HCT116 (cell line): ENCODE data around the gene NDUFS5. TPM values are rescaled to one million over a fixed set of nuclear protein-coding genes. Genes with fewer than 3 reads are reported as not detected.

Source experiments
- ATAC-seq: fragments of 200-7000 bp; cut with Tn5 transposase; 2 replicates; pipeline ENCODE4 v1.9.1; 2020; ENCODE audit warnings: mild to moderate bottlenecking, moderate library complexity
- BruUV-seq: library from RNA; stranded (reverse); fragments of 400-500 nt; replicated peaks from 2 replicates; lab custom pipeline; 2021; lab: Mats Ljungman, UMichigan
- CTCF ChIA-PET: fragments of 300-600 bp; sonication (Branson Sonifier 250); formaldehyde crosslinking; loops from one replicate; lab custom pipeline; 2021; ENCODE audit warnings: antibody characterized with exemption; lab: Charles Lee
- POLR2A ChIA-PET: fragments of 300-600, 350-600 bp; sonication (Branson Sonifier 250); formaldehyde crosslinking; loops from one replicate; lab custom pipeline; 2021; ENCODE audit warnings: antibody characterized with exemption; lab: Charles Lee
- RAD21 ChIA-PET, 2 experiments: fragments of 300-600 bp; sonication (Branson Sonifier 250); formaldehyde crosslinking; loops; one replicate each; lab custom pipeline; 2023; ENCODE audit warnings: low total read pairs in 2 of 2; ENCODE audit not compliant: uncharacterized antibody in 2 of 2, unreplicated experiment in 2 of 2, low non-redundant PET in 1 of 2; lab: Charles Lee
- DNase-seq: peaks from one replicate; pipeline ENCODE4 v3.0.0-alpha.2; 2010; ENCODE audit warnings: low read depth, low spot score
- H2AFZ ChIP-seq: fragments of 200-600 bp; shearing (Covaris generic), sonication (generic); 2 replicates; pipeline ENCODE4 v1.6.1; 2017; ENCODE audit warnings: low read depth, mixed run types, mixed read lengths, antibody characterized with exemption, low read length; ENCODE audit not compliant: poor library complexity, severe bottlenecking
- H3K27ac ChIP-seq: 2 replicates; pipeline ENCODE4 v1.5.1; 2012; ENCODE audit warnings: low read depth, low read length
- H3K27me3 ChIP-seq: fragments of 200-600 bp; sonication (generic); 2 replicates; pipeline ENCODE4 v1.6.1; 2016; ENCODE audit warnings: mixed run types, low read length, mixed read lengths; ENCODE audit not compliant: insufficient read depth
- H3K36me3 ChIP-seq, 2 experiments: fragments of 200-500 bp in 1 of 2; fragments of 200-600 bp in 1 of 2; sonication (Bioruptor generic) in 1 of 2; sonication (generic) in 1 of 2; 2 replicates each; pipeline versions ENCODE4 v1.5.1 to v1.6.1; 2014 to 2016; ENCODE audit warnings: low read length in 2 of 2, inconsistent platforms in 1 of 2, mixed read lengths in 1 of 2, mixed run types in 1 of 2; ENCODE audit not compliant: insufficient read depth in 2 of 2, control insufficient read depth in 1 of 2
- H3K4me1 ChIP-seq, 2 experiments: fragments of 200-600 bp in 1 of 2; sonication (generic) in 1 of 2; 2 replicates each; pipeline versions ENCODE4 v1.5.1 to v1.6.1; 2012 to 2017; ENCODE audit warnings: low read length in 2 of 2, inconsistent platforms in 1 of 2, mild to moderate bottlenecking in 1 of 2, mixed read lengths in 1 of 2, mixed run types in 1 of 2, moderate library complexity in 1 of 2; ENCODE audit not compliant: insufficient read depth in 2 of 2, control insufficient read depth in 1 of 2
- H3K4me2 ChIP-seq: fragments of 200-600 bp; sonication (generic); 2 replicates; pipeline ENCODE4 v1.6.1; 2017; ENCODE audit warnings: mixed run types, low read length, mixed read lengths
- H3K4me3 ChIP-seq, 2 experiments: fragments of 200-600 bp in 1 of 2; sonication (generic) in 1 of 2; replicated peaks in 1 of 2; 2 replicates each; pipeline ENCODE4 v1.5.1; 2011 to 2016; ENCODE audit warnings: low read length in 2 of 2, control low read depth in 1 of 2, low read depth in 1 of 2, mild to moderate bottlenecking in 1 of 2, mixed read lengths in 1 of 2, mixed run types in 1 of 2
- H3K79me2 ChIP-seq: fragments of 200-600 bp; sonication (generic); 2 replicates; pipeline ENCODE4 v1.6.1; 2017; ENCODE audit warnings: mild to moderate bottlenecking, mixed run types, low read length, moderate library complexity, mixed read lengths; ENCODE audit not compliant: insufficient read depth
- H3K9ac ChIP-seq: fragments of 200-600 bp; sonication (generic); 2 replicates; pipeline ENCODE4 v1.6.1; 2016; ENCODE audit warnings: low read length, mixed read lengths
- H3K9me2 ChIP-seq: fragments of 200-600 bp; sonication (generic), shearing (Covaris generic); 2 replicates; pipeline ENCODE4 v1.6.1; 2017; ENCODE audit warnings: mixed run types, mild to moderate bottlenecking, moderate library complexity; ENCODE audit not compliant: insufficient read depth
- H3K9me3 ChIP-seq, 2 experiments: fragments of 200-500 bp in 1 of 2; fragments of 200-600 bp in 1 of 2; sonication (Bioruptor generic) in 1 of 2; sonication (generic) in 1 of 2; 2 replicates each; pipeline ENCODE4 v1.6.1; 2014 to 2017; ENCODE audit warnings: low read length in 2 of 2, mixed read lengths in 2 of 2, inconsistent platforms in 1 of 2, low read depth in 1 of 2, mild to moderate bottlenecking in 1 of 2, mixed run types in 1 of 2, moderate library complexity in 1 of 2; ENCODE audit not compliant: control insufficient read depth in 1 of 2, insufficient read depth in 1 of 2
- H4K20me1 ChIP-seq: fragments of 200-600 bp; sonication (generic), shearing (Covaris generic); 2 replicates; pipeline ENCODE4 v1.6.1; 2017; ENCODE audit warnings: mixed run types, mild to moderate bottlenecking, moderate library complexity; ENCODE audit not compliant: insufficient read depth
- CEBPB ChIP-seq: IDR thresholded peaks from 2 replicates; pipeline ENCODE4 v1.6.1; 2012; ENCODE audit warnings: low read depth
- EGR1 ChIP-seq: IDR thresholded peaks from 2 replicates; pipeline ENCODE4 v1.6.1; 2012; ENCODE audit warnings: low read depth
- ELF1 ChIP-seq: IDR thresholded peaks from 2 replicates; pipeline ENCODE4 v1.6.1; 2012; ENCODE audit warnings: low read depth, borderline replicate concordance
- EZH2 ChIP-seq: fragments of 200-600 bp; sonication (generic); IDR thresholded peaks from 2 replicates; pipeline ENCODE4 v1.6.1; 2017; ENCODE audit warnings: antibody characterized with exemption, mixed run types
- FOSL1 ChIP-seq: IDR thresholded peaks from 2 replicates; pipeline ENCODE4 v1.6.1; 2012; ENCODE audit warnings: low read depth
- JUND ChIP-seq: IDR thresholded peaks from 2 replicates; pipeline ENCODE4 v1.6.1; 2012
- POLR2A ChIP-seq: IDR thresholded peaks from 2 replicates; pipeline ENCODE4 v1.7.0; 2011; ENCODE audit warnings: borderline replicate concordance; ENCODE audit not compliant: insufficient read depth, insufficient read length; ENCODE audit errors: extremely low read depth
- POLR2AphosphoS5 ChIP-seq: IDR thresholded peaks from 2 replicates; pipeline ENCODE4 v1.6.1; 2011; ENCODE audit warnings: mild to moderate bottlenecking, low read depth, low read length, moderate library complexity
- RAD21 ChIP-seq: IDR thresholded peaks from 2 replicates; pipeline ENCODE4 v1.6.1; 2012; ENCODE audit warnings: low read depth, mild to moderate bottlenecking
- YY1 ChIP-seq: IDR thresholded peaks from 2 replicates; pipeline ENCODE4 v1.6.1; 2011; ENCODE audit warnings: low read length, low read depth, moderate library complexity, mild to moderate bottlenecking; ENCODE audit not compliant: insufficient replicate concordance; ENCODE audit errors: extremely low read depth
- ZFX ChIP-seq: fragments of 450-650 bp; IDR thresholded peaks from 2 replicates; pipeline ENCODE4 v1.6.1; 2017
- intact Hi-C: fragments of 100-400 bp; cut with micrococcal nuclease; formaldehyde crosslinking; loops from 2 replicates; pipeline ENCODE4 v1.10.0; 2022
- total RNA-seq: library from RNA; stranded (reverse); gene quantifications from one replicate; pipeline ENCODE4 v1.2.1, GENCODE V29; 2021; ENCODE audit not compliant: unreplicated experiment
- TF ChIP-seq, protein P1 (sequence below): IDR thresholded peaks from 2 replicates; pipeline ENCODE4 v1.6.1; 2012; ENCODE audit warnings: low read depth
- TF ChIP-seq, protein P2 (sequence below): IDR thresholded peaks from 2 replicates; pipeline ENCODE4 v1.6.1; 2012
- TF ChIP-seq, protein P3 (sequence below), 3 experiments: fragments of 200-600 bp in 1 of 3; sonication (generic) in 1 of 3; IDR thresholded peaks in 2 of 3; conservative IDR thresholded peaks in 1 of 3; 2 replicates each; pipeline ENCODE4 v1.5.1; 2012 to 2017; ENCODE audit warnings: low read depth in 2 of 3, low read length in 2 of 3, antibody characterized with exemption in 1 of 3, borderline replicate concordance in 1 of 3, control low read depth in 1 of 3, mild to moderate bottlenecking in 1 of 3, mixed read lengths in 1 of 3, mixed run types in 1 of 3, moderate library complexity in 1 of 3; ENCODE audit not compliant: insufficient read depth in 1 of 3

NDUFS5 gene
- total RNA-seq, 1 experiment from 2014 or later = 263 TPM

DNA sequence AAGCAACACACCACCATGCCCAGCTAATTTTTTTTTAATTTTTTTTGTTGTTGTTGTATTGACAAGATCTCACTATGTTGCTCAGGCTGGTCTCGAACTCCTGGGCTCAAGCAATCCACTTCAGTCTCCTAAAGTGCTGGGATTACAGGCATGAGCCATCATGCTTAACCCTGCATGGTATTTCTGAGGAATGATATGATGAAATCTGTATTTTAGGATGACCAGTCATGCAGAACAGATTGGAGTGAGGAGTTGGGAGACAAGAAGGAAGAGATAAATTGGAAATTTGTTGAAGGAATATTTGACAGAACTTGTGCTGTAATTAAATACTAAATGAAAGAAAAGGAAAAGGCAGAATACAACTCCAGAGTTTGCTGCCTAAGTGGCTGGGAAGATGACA, 4.7 kb upstream of the NDUFS5 start:
- Histone ChIP-seq H3K9me2 (no peaks in the 10 kb centered on the region), H3K9me3 (no peaks in the 10 kb centered on the region), H3K9ac (no peak overlapping the region), H3K4me3 (no peak overlapping the region), H3K27me3 (no peaks in the 10 kb centered on the region), H3K79me2 (peaks cover 2% of the 10 kb centered on the region), H3K4me1 (peaks cover 5 to 11% of the 10 kb centered on the region in 2 experiments; a peak in 3 of 4 replicates), H3K4me2 (no peak overlapping the region), H4K20me1 (no peaks in the 10 kb centered on the region), H3K27ac (no peak overlapping the region), H2AFZ (no peak overlapping the region), H3K36me3 (no peaks in the 10 kb centered on the region)
- no peak for DNase-seq
- RAD21 ChIA-PET = no interaction called here
- CTCF ChIA-PET = no interaction called here
- intact Hi-C loops = no loop called here
- POLR2A ChIA-PET = no interaction called here
- BruUV-seq = no TSS peak
- TF ChIP-seq EZH2 = no peak
- TF ChIP-seq CEBPB = no peak
- TF ChIP-seq ELF1 = no peak
- TF ChIP-seq ZFX = no peak
- TF ChIP-seq, protein P1, sequence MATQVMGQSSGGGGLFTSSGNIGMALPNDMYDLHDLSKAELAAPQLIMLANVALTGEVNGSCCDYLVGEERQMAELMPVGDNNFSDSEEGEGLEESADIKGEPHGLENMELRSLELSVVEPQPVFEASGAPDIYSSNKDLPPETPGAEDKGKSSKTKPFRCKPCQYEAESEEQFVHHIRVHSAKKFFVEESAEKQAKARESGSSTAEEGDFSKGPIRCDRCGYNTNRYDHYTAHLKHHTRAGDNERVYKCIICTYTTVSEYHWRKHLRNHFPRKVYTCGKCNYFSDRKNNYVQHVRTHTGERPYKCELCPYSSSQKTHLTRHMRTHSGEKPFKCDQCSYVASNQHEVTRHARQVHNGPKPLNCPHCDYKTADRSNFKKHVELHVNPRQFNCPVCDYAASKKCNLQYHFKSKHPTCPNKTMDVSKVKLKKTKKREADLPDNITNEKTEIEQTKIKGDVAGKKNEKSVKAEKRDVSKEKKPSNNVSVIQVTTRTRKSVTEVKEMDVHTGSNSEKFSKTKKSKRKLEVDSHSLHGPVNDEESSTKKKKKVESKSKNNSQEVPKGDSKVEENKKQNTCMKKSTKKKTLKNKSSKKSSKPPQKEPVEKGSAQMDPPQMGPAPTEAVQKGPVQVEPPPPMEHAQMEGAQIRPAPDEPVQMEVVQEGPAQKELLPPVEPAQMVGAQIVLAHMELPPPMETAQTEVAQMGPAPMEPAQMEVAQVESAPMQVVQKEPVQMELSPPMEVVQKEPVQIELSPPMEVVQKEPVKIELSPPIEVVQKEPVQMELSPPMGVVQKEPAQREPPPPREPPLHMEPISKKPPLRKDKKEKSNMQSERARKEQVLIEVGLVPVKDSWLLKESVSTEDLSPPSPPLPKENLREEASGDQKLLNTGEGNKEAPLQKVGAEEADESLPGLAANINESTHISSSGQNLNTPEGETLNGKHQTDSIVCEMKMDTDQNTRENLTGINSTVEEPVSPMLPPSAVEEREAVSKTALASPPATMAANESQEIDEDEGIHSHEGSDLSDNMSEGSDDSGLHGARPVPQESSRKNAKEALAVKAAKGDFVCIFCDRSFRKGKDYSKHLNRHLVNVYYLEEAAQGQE = no peak
- TF ChIP-seq, protein P2, sequence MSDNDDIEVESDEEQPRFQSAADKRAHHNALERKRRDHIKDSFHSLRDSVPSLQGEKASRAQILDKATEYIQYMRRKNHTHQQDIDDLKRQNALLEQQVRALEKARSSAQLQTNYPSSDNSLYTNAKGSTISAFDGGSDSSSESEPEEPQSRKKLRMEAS = no peak
- TF ChIP-seq POLR2A = no peak
- no peak for TF ChIP-seq RAD21
- TF ChIP-seq YY1 = no peak
- no peak for TF ChIP-seq FOSL1
- TF ChIP-seq, protein P3, sequence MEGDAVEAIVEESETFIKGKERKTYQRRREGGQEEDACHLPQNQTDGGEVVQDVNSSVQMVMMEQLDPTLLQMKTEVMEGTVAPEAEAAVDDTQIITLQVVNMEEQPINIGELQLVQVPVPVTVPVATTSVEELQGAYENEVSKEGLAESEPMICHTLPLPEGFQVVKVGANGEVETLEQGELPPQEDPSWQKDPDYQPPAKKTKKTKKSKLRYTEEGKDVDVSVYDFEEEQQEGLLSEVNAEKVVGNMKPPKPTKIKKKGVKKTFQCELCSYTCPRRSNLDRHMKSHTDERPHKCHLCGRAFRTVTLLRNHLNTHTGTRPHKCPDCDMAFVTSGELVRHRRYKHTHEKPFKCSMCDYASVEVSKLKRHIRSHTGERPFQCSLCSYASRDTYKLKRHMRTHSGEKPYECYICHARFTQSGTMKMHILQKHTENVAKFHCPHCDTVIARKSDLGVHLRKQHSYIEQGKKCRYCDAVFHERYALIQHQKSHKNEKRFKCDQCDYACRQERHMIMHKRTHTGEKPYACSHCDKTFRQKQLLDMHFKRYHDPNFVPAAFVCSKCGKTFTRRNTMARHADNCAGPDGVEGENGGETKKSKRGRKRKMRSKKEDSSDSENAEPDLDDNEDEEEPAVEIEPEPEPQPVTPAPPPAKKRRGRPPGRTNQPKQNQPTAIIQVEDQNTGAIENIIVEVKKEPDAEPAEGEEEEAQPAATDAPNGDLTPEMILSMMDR (IDR thresholded peaks at IDR 0.05 in 2 of 3, conservative IDR thresholded peaks at IDR 0.05 in 1 of 3; ENCODE audit: borderline replicate concordance in 1 of 3, insufficient read depth in 1 of 3, low read depth in 2 of 3, low read length in 2 of 3) = no peak
- no peak for TF ChIP-seq EGR1
- TF ChIP-seq JUND = no peak
- no peak for TF ChIP-seq POLR2AphosphoS5
- ATAC-seq = no peak
